AG10803 (cell line): ENCODE results near the gene NRG2.

Source experiments
- DNase-seq: peaks from one replicate; pipeline ENCODE4 v3.0.0; 2010; ENCODE audit warnings: low read depth
- H3K4me3 ChIP-seq: 2 replicates; pipeline ENCODE4 v1.5.1; 2011; ENCODE audit warnings: mild to moderate bottlenecking, low read length, control low read depth
- TF ChIP-seq, protein P1 (sequence below): conservative IDR thresholded peaks from 2 replicates; pipeline ENCODE4 v1.5.1; 2011; ENCODE audit warnings: mild to moderate bottlenecking, low read length, control low read depth, inconsistent platforms

The NRG2 gene

DNA sequence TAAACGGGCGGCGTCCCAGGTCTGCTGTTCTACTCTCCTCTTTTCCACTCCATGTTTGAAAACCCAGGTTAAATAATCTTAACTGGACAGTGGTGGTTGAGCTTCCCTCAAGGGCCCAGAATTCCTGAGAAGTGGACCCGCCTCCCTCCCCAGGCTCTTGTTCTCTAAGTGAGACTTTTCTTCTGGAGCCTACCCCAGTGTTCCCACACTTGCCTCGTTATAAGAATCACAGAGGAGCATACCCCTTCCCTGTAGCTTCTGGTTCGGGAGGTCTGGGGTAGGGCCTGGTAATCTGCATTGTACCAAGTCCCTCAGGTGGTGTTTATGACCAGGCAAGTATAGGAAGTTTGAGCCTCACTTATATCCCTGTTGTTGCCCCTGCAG, 235.5 kb downstream of the NRG2 start:
- TF ChIP-seq, protein P1, sequence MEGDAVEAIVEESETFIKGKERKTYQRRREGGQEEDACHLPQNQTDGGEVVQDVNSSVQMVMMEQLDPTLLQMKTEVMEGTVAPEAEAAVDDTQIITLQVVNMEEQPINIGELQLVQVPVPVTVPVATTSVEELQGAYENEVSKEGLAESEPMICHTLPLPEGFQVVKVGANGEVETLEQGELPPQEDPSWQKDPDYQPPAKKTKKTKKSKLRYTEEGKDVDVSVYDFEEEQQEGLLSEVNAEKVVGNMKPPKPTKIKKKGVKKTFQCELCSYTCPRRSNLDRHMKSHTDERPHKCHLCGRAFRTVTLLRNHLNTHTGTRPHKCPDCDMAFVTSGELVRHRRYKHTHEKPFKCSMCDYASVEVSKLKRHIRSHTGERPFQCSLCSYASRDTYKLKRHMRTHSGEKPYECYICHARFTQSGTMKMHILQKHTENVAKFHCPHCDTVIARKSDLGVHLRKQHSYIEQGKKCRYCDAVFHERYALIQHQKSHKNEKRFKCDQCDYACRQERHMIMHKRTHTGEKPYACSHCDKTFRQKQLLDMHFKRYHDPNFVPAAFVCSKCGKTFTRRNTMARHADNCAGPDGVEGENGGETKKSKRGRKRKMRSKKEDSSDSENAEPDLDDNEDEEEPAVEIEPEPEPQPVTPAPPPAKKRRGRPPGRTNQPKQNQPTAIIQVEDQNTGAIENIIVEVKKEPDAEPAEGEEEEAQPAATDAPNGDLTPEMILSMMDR = no peak
- DNase-seq = no peak
- no peak overlapping the region for H3K4me3 ChIP-seq

DNA sequence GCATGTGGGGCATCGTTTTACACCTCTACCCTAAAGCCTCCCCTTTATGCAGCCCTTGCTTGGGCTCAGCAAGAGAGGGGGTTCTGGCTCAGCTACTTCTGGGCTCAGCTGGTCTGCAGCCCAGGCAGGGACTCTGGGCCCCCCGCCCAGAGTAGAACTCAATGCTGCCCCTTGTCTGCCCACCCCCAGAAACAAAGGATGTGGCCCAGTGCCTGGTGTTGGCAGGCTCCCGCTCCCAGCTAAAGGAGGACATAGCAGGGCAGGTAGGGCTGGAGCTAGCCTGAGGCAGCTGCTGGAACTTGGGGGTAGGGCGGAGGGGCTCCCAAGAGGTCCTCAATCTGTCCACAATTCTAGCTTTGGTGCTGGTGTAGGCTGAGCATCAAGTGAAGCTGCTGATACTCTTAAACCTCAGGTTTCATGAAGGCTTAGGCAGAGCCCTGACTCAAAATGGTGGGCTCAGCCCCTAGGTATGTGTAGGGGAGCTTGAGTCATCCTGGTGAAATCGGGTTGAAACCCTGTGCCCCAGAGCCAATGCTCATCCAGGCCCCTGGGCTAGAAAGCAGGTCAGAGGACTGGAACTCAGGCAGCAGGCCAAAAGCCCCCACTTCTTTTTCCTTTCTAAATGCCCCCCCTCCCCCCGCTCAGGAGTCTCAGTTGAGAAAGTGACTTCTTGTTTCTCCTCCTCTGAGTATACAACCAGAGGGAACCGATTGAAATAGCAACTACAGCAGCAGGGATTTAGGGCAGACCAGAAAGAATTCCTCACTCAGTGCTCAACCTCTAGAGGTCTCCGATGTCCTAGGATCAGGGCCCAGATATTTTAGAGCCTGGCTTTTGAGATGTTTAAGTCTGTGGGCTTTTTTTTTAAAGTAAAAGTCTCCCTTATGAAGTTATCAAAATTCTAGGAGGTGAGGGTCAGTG, 236.1 kb downstream of the NRG2 start:
- no peak overlapping the region for H3K4me3 ChIP-seq
- TF ChIP-seq, protein P1 = no peak
- DNase-seq = no peak

DNA sequence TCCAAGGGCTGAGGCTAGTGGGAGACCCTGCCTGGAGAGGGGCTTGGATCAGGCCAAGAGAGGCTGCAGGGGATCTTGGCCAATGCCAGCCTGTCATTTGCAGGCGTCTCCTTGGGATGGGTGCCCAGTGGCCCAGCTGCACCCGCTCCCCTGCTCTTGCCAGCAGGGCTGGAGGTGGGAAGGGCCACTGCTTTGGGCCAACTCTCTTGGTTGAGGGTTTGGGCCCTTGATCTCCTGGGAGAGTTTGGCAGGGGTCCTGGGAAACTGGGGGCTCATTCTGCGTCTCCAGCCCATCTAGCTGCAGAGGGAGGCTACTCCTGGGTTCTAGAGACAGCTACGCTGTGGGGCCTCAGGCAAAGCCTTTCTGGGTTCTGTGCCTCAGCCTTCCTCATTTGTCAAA, 237.0 kb downstream of the NRG2 start:
- H3K4me3 ChIP-seq = no peak overlapping the region
- DNase-seq = no peak
- TF ChIP-seq, protein P1 = no peak

DNA sequence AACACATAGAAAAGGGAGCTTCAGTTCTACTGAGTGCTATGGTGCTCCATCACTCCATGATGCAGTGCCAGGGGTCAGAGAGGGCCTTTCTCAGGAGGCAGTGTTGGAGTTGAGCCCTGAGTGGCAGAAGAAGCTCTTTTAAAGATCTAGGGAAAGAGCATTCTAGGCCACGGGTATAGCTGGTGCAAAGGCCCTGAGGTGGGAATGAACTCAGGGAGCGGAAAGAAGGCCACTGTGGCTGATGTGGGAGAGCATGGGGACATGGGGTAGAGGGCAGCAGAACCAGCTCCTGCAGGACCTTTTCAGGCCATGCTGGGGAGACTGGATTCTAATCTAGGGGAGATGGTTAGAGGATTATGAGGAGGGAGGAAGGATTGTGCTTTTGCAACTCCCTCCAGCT, 237.6 kb downstream of the NRG2 start:
- DNase-seq = no peak
- TF ChIP-seq, protein P1 = no peak
- H3K4me3 ChIP-seq = no peak overlapping the region

DNA sequence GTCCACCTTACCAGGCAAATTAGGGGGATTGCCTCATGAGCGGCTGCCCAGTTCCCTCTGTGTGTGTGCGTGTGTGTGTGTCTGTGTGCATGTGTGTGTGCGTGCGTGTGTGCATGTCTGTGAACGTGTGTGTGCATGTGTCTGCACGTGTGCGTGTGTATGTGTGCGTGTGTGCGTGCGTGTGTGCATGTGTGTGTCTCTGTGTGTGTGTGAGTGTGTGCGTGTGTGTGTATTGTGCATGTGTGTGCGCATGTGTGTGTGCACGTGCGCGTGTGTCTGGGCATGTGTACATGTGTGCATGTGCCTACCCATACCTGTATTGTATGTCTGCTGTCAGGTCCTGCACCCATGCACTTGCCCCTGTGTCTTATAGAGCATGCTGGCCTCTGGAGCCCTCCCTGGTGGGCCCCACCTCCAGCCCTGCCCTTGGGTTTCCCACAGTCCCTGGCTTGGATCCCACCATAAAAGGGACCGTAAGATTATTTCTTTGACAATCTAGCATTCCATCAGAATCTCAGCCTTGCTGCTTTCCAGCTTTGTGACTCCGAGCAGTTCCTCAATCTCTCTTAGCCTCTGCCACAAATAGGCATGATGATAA, 238.2 kb downstream of the NRG2 start:
- H3K4me3 ChIP-seq = no peak overlapping the region
- DNase-seq = no peak
- TF ChIP-seq, protein P1 = no peak

DNA sequence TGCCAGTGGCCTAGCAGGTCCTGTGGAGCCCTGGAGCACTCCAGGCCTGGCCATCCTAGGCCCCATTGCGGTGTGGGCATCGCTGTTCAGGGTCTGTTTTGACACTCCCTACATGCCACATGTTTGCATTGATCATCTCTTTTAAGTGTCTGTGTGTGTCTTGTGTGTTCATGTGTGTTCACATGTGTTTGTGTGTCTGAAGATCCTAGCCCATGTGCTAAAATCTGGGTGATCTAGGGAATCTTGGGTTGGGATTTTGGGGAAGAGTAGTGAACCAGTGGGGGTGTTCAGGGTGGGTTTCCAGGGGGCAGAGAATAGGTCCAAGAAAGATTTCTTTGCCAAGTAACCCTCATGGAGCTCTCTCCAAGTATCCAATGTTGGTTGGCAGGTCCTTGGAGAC, 239.1 kb downstream of the NRG2 start:
- H3K4me3 ChIP-seq = no peak overlapping the region
- no peak for DNase-seq
- TF ChIP-seq, protein P1 = no peak

- TF ChIP-seq, protein P1 = no peak
- DNase-seq = no peak
- no peak overlapping the region for H3K4me3 ChIP-seq
Observed at GRCh38 chr5:139799359-139799758, 243.7 kb downstream of the NRG2 start.
